ENCODE data around the gene UTP25.

Gene UTP25, protein sequence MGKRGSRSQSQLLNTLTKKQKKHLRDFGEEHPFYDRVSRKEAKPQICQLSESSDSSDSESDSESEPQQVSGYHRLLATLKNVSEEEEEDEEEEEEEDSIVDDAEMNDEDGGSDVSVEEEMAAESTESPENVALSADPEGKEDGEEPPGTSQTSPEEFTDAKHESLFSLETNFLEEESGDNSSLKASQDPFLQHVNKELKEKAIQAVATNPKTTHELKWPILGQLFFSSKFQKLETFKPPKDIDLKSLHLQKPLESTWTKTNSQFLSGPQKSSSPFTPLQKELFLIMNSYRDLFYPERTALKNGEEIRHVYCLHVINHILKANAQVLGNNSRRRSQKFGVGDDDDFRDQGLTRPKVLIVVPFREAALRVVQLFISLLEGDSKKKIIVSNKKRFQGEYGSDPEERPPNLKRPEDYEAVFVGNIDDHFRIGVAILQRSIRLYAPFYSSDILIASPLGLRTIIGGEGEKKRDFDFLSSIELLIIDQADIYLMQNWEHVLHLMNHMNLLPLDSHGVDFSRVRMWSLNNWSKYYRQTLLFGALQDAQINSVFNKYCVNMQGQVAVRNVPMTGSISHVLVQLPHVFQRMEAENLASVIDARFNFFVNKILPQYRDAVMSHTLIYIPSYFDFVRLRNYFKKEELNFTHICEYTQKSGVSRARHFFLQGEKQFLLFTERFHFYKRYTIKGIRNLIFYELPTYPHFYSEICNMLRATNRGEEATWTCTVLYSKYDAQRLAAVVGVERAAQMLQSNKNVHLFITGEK

DNA sequence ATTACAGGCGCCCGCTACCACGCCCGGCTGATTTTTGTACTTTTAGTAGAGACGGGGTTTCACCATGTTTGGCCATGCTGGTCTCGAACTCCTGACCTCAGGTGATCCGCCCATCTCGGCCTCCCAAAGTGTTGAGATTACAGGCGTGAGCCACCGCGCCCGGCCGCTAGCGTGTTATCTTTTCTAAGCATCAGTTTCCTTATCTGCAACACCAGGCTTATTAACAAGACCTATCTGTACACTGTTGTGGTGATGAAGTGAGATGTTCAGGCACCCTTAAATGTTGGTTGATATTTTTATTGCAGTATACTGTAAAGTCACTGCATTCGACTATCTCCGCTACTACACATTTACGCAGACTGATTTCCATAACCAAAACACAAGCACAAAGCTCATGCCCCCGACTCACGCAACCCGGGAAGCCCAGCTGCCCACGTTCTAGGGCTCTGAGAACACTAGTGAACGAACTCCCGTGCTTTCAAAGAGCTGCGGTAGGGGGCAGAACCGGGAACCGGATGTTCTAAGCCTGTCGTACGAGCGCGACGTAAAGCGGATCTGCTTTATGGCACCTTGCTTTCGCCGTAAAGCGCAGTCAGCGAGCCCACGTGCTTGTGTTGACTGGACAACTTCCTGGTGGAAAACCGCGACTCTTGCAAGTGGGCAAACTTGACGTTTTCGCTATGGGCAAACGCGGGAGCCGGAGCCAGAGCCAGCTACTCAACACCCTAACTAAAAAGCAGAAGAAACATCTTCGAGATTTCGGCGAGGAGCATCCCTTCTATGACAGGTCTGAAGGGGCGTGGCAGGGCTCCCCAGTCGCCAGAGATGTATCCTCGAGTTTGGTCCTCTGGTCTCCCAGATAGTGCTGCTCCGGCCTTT, at the start of gene UTP25:
Gene UTP25, plus strand, starts transcription at position 589 of the 879 bp plus-strand sequence. Its CDS starts 92 bp downstream, at position 681.
- no peaks in the 10 kb centered on the region for H3K27me3 ChIP-seq (ENCODE audit: control insufficient read depth, insufficient read depth, low read length)
- H3K36me3 ChIP-seq (ENCODE audit: control insufficient read depth, insufficient read depth, low read length): no peaks in the 10 kb centered on the region
- no peaks in the 10 kb centered on the region for H3K9me3 ChIP-seq (ENCODE audit: control insufficient read depth, low read length)
- peak within 1 kb of the TSS; percentile 26 for H3K4me3 ChIP-seq (ENCODE audit: low read length)
- H3K4me1 ChIP-seq (ENCODE audit: control insufficient read depth, insufficient read depth, low read length): peaks cover 9% of the 10 kb centered on the region
- peak within 1 kb of the TSS; percentile 67 for H3K9ac ChIP-seq (ENCODE audit: low read length)

DNA sequence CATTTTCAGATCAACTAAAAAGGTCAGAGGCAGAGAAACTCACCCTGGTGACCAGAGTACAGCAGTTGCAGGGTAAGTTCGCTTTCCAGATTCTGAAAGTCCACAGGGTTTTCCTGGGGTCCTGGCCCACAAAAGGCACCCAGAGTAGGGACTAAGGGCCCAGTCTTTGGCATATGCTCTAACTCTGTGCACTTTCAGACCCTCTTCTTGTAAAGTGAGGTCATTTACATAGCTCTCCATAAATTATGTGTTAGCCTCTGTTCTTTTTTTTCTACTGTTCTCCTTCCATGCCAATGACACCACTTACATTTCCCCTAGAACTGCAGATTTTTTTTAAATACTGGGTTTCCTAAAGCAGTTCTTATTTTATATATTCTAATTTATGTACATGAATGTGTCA, 49.7 kb upstream of the UTP25 start:
- H3K9me3 ChIP-seq (ENCODE audit: control insufficient read depth, low read length): no peaks in the 10 kb centered on the region
- H3K27me3 ChIP-seq (ENCODE audit: control insufficient read depth, insufficient read depth, low read length): no peaks in the 10 kb centered on the region
- no peak overlapping the region for H3K4me3 ChIP-seq (ENCODE audit: low read length)
- no peak overlapping the region for H3K9ac ChIP-seq (ENCODE audit: low read length)
- peaks cover 7% of the 10 kb centered on the region for H3K4me1 ChIP-seq (ENCODE audit: control insufficient read depth, insufficient read depth, low read length)
- H3K36me3 ChIP-seq (ENCODE audit: control insufficient read depth, insufficient read depth, low read length): no peaks in the 10 kb centered on the region

GRCh38 chr1:209780268-209780667, 47.5 kb upstream of the UTP25 start:
- no peaks in the 10 kb centered on the region for H3K27me3 ChIP-seq (ENCODE audit: control insufficient read depth, insufficient read depth, low read length)
- no peak overlapping the region for H3K4me3 ChIP-seq (ENCODE audit: low read length)
- peaks cover 21% of the 10 kb centered on the region for H3K4me1 ChIP-seq (ENCODE audit: control insufficient read depth, insufficient read depth, low read length)
- H3K9me3 ChIP-seq (ENCODE audit: control insufficient read depth, low read length): no peaks in the 10 kb centered on the region
- no peaks in the 10 kb centered on the region for H3K36me3 ChIP-seq (ENCODE audit: control insufficient read depth, insufficient read depth, low read length)
- H3K9ac ChIP-seq (ENCODE audit: low read length): no peak overlapping the region

DNA sequence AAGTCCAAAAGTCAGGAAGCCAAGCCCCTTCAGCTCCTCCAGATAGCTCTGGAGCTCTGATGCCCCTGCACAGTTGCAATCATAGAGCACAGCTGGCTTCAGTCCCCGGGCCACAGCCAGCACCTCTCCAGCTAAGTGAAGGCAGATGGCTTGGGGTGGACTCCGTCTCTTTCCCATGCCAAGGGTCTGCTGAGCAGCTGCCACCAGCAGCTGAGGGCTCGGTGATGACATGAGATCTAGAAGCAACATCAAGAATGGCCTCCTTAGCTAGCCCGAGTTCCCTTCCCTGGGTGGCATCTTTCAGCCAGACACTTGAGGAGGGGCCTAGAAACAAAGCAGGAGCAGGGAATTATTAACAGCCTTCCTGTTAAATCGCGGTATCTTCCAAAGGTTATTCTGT, 44.4 kb upstream of the UTP25 start:
- Histone ChIP-seq H3K4me1 (ENCODE audit: control insufficient read depth, insufficient read depth, low read length) (peaks cover 44% of the 10 kb centered on the region), H3K27me3 (ENCODE audit: control insufficient read depth, insufficient read depth, low read length) (no peaks in the 10 kb centered on the region), H3K4me3 (ENCODE audit: low read length) (peak overlapping the region; percentile 89), H3K36me3 (ENCODE audit: control insufficient read depth, insufficient read depth, low read length) (no peaks in the 10 kb centered on the region), H3K9ac (ENCODE audit: low read length) (peak overlapping the region; percentile 87), H3K9me3 (ENCODE audit: control insufficient read depth, low read length) (no peaks in the 10 kb centered on the region)

DNA sequence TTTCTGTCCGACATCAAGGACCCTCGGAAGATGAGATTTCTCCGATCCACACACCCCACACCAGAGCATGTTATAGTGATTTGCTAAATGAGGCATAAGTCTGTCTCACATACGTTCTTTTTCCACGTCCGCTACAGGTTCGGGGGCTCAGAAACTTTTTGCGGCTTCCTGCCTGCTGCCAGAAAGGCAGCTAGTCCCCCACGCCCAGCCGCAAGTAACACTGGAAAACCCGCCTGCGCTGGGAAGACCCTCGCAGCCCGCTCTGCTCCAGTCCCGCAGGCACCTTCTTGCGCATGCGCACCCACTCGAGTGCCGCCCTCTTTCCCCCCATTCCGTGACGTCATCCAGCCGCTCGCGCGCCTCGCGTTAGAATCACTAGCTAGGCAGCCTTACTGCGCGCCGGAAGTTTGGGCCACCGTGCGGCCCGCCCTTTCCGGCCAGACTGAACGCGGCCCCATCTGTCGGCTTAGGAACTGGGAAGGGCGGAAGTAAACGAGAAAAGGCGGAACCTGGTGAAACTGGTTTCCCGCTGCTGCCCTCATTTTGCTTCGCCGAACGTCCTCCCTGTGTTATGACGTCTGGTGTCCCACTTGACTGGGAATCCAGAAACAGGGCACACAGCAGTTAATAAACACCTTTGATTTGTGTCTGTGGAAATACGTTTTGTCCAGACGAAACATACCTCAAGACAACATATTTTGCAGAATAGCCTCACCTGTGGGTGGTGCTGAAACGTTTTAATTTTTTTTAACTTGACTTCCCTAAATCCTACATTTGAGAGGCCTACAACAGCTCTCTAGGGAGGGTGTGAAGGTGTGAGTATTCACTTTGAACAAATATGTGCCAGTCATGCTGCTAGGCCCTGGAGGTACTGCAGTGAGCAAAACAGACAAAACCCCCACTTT, 43.3 kb upstream of the UTP25 start, which contains the start of gene C1orf74:
Gene C1orf74, minus strand, starts transcription at position 295 of the 905 bp plus-strand sequence. CDS start 925 bp downstream, outside the sequence.
- Histone ChIP-seq H3K27me3 (ENCODE audit: control insufficient read depth, insufficient read depth, low read length) (no peaks in the 10 kb centered on the region), H3K4me3 (ENCODE audit: low read length) (peak within 1 kb of the TSS; percentile 89), H3K4me1 (ENCODE audit: control insufficient read depth, insufficient read depth, low read length) (peaks cover 50% of the 10 kb centered on the region), H3K9me3 (ENCODE audit: control insufficient read depth, low read length) (no peaks in the 10 kb centered on the region), H3K36me3 (ENCODE audit: control insufficient read depth, insufficient read depth, low read length) (no peaks in the 10 kb centered on the region), H3K9ac (ENCODE audit: low read length) (peak within 1 kb of the TSS; percentile 87)

GRCh38 chr1:209785592-209785991, 42.2 kb upstream of the UTP25 start:
- Histone ChIP-seq H3K36me3 (ENCODE audit: control insufficient read depth, insufficient read depth, low read length) (peaks cover 8% of the 10 kb centered on the region), H3K4me1 (ENCODE audit: control insufficient read depth, insufficient read depth, low read length) (peaks cover 51% of the 10 kb centered on the region), H3K9me3 (ENCODE audit: control insufficient read depth, low read length) (no peaks in the 10 kb centered on the region), H3K4me3 (ENCODE audit: low read length) (no peak overlapping the region), H3K27me3 (ENCODE audit: control insufficient read depth, insufficient read depth, low read length) (no peaks in the 10 kb centered on the region), H3K9ac (ENCODE audit: low read length) (no peak overlapping the region)

DNA sequence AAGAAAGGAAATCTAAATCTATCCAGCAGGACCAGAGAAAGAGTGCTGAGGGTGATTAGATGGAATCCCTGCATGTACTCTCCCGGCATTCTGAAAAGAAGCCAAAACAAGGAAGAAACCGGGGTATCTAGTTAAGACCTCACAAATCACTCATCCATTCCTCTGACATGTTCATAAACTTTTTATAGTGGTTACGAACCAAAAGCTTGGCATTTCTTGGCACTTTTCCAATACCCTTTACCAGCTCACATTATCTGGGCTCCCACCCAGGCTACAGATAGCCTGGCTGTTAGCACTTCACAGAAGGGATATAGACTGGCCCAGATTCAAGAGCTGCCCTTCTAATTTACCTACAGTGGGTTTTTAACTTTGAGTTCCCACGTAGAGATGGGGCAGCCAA, 41.6 kb upstream of the UTP25 start:
- H3K4me3 ChIP-seq (ENCODE audit: low read length): no peak overlapping the region
- no peak overlapping the region for H3K9ac ChIP-seq (ENCODE audit: low read length)
- H3K27me3 ChIP-seq (ENCODE audit: control insufficient read depth, insufficient read depth, low read length): no peaks in the 10 kb centered on the region
- peaks cover 12% of the 10 kb centered on the region for H3K36me3 ChIP-seq (ENCODE audit: control insufficient read depth, insufficient read depth, low read length)
- no peaks in the 10 kb centered on the region for H3K9me3 ChIP-seq (ENCODE audit: control insufficient read depth, low read length)
- peaks cover 57% of the 10 kb centered on the region for H3K4me1 ChIP-seq (ENCODE audit: control insufficient read depth, insufficient read depth, low read length)

GRCh38 chr1:209787551-209787950, 40.2 kb upstream of the UTP25 start:
- H3K4me3 ChIP-seq (ENCODE audit: low read length): no peak overlapping the region
- peaks cover 12% of the 10 kb centered on the region for H3K36me3 ChIP-seq (ENCODE audit: control insufficient read depth, insufficient read depth, low read length)
- H3K9ac ChIP-seq (ENCODE audit: low read length): peak overlapping the region; percentile 22
- no peaks in the 10 kb centered on the region for H3K27me3 ChIP-seq (ENCODE audit: control insufficient read depth, insufficient read depth, low read length)
- H3K4me1 ChIP-seq (ENCODE audit: control insufficient read depth, insufficient read depth, low read length): peaks cover 71% of the 10 kb centered on the region
- no peaks in the 10 kb centered on the region for H3K9me3 ChIP-seq (ENCODE audit: control insufficient read depth, low read length)

- H3K9me3 ChIP-seq (ENCODE audit: control insufficient read depth, low read length): no peaks in the 10 kb centered on the region
- H3K9ac ChIP-seq (ENCODE audit: low read length): no peak overlapping the region
- no peak overlapping the region for H3K4me3 ChIP-seq (ENCODE audit: low read length)
- H3K36me3 ChIP-seq (ENCODE audit: control insufficient read depth, insufficient read depth, low read length): peaks cover 12% of the 10 kb centered on the region
- H3K4me1 ChIP-seq (ENCODE audit: control insufficient read depth, insufficient read depth, low read length): peaks cover 63% of the 10 kb centered on the region
- no peaks in the 10 kb centered on the region for H3K27me3 ChIP-seq (ENCODE audit: control insufficient read depth, insufficient read depth, low read length)
Measured at GRCh38 chr1:209789245-209789644, 38.5 kb upstream of the UTP25 start.

GRCh38 chr1:209790286-209791193, 37.2 kb upstream of the UTP25 start:
- peaks cover 12% of the 10 kb centered on the region for H3K36me3 ChIP-seq (ENCODE audit: control insufficient read depth, insufficient read depth, low read length)
- no peak overlapping the region for H3K9ac ChIP-seq (ENCODE audit: low read length)
- H3K27me3 ChIP-seq (ENCODE audit: control insufficient read depth, insufficient read depth, low read length): no peaks in the 10 kb centered on the region
- no peaks in the 10 kb centered on the region for H3K9me3 ChIP-seq (ENCODE audit: control insufficient read depth, low read length)
- H3K4me3 ChIP-seq (ENCODE audit: low read length): no peak overlapping the region
- peaks cover 56% of the 10 kb centered on the region for H3K4me1 ChIP-seq (ENCODE audit: control insufficient read depth, insufficient read depth, low read length)
